ENCODE measurements around the gene KCNK6. TPM values are rescaled to one million over a fixed set of nuclear protein-coding genes. Genes with fewer than 3 reads are reported as not detected.

The KCNK6 gene
- total and polyA plus RNA-seq, 2 of the 8 experiments (the other 6 are each of a cell fraction or from before 2014, with no cell fraction given), result 10.6 to 13.3 TPM

- WGBS, 2 experiments (ENCODE audit: extremely low coverage in 1 of 2, insufficient coverage in 1 of 2, insufficient read length in 1 of 2, insufficient replicate concordance in 2 of 2, low coverage in 1 of 2, low lambda C conversion rate in 2 of 2, missing lambda C conversion rate in 1 of 2), result 8% methylated on average over 28 of the region's 41 CpGs; no CpG with 5 or more reads in 1 of the 2 experiments
- Histone ChIP-seq H2AFZ (ENCODE audit: low read length) (peak overlapping the region; percentile 76; the same call in 1 of the 2 replicates), H3K4me2 (ENCODE audit: insufficient read depth in 1 of 2, low read depth in 2 of 2, low read length in 2 of 2) (peak overlapping the region; percentile 92 to 96), H3K18ac (ENCODE audit: extremely low read depth, low read length) (peak overlapping the region; percentile 75), H4K8ac (ENCODE audit: extremely low read depth, insufficient read depth, low read length) (peak overlapping the region; percentile 71; the same call in 1 of the 2 replicates), H4K91ac (replicated peaks; ENCODE audit: insufficient read length, low read length) (peak overlapping the region; percentile 62), H4K20me1 (replicated peaks in 1 of 2; ENCODE audit: control insufficient read depth in 1 of 2, insufficient read depth in 2 of 2, low read length in 2 of 2) (no peaks in the 10 kb centered on the region), H3K9ac (replicated peaks in 1 of 4; ENCODE audit: extremely low read depth in 1 of 4, low read depth in 3 of 4, low read length in 3 of 4) (peak overlapping the region in 1 of 4 experiments; percentile 1; a peak in 2 of 7 replicates), H3K27me3 (replicated peaks in 1 of 4; ENCODE audit: control insufficient read depth in 3 of 4, extremely low read depth in 1 of 4, insufficient read depth in 3 of 4, low read length in 3 of 4) (no peaks in the 10 kb centered on the region), H3K4me3 (ENCODE audit: extremely low read depth in 1 of 4, insufficient read depth in 2 of 4, low read depth in 3 of 4, low read length in 4 of 4) (peak overlapping the region; percentile 66 to 86 (median 75)), H2AK5ac (ENCODE audit: low read depth, low read length) (no peak overlapping the region), H3K56ac (replicated peaks; ENCODE audit: insufficient read length, low read depth, low read length) (peak overlapping the region; percentile 34), H3K9me3 (ENCODE audit: insufficient read depth in 2 of 2, low read depth in 1 of 2, low read length in 1 of 2) (no peaks in the 10 kb centered on the region), H3K36me3 (ENCODE audit: control insufficient read depth in 2 of 4, insufficient read depth in 4 of 4, low read length in 3 of 4) (no peaks in the 10 kb centered on the region), H2BK5ac (ENCODE audit: low read depth, low read length) (peak overlapping the region; percentile 35; the same call in 1 of the 2 replicates), H2BK12ac (ENCODE audit: low read depth, low read length) (peak overlapping the region; percentile 62; the same call in 1 of the 2 replicates), H4K5ac (ENCODE audit: insufficient read length, low read depth, low read length) (peak overlapping the region; percentile 47), H3K27ac (ENCODE audit: low read depth, low read length) (no peak overlapping the region), H3K23me2 (ENCODE audit: low read depth, low read length) (peaks cover 12% of the 10 kb centered on the region), H3K23ac (ENCODE audit: insufficient read length) (no peak overlapping the region), H3K79me2 (ENCODE audit: control insufficient read depth in 1 of 2, insufficient read depth in 2 of 2, low read length in 2 of 2) (no peaks in the 10 kb centered on the region), H2BK15ac (ENCODE audit: low read length) (peak overlapping the region; percentile 100; the same call in 1 of the 2 replicates), H2BK20ac (ENCODE audit: low read length) (no peak overlapping the region), H3K14ac (ENCODE audit: insufficient read length) (no peak overlapping the region), H3K4me1 (replicated peaks in 1 of 4; ENCODE audit: control insufficient read depth in 3 of 4, insufficient read depth in 4 of 4, low read length in 3 of 4) (peaks cover 0 to 5% (median 4%) of the 10 kb centered on the region in 4 experiments; a peak in 5 of 7 replicates), H3K79me1 (ENCODE audit: low read depth, low read length) (no peaks in the 10 kb centered on the region), H2BK120ac (replicated peaks; ENCODE audit: low read depth, low read length) (no peak overlapping the region), H3K4ac (replicated peaks; ENCODE audit: insufficient read length, low read depth, low read length) (no peak overlapping the region)
- POLR2A ChIA-PET (ENCODE audit: partially characterized antibody), result interaction anchor here (1.2 to 2.0 kb wide), 3 partner anchors 15 to 37 kb away, joined by 3 to 10 read pairs (median 6); partner anchors contain the start of gene PSMD8
- DNase-seq (ENCODE audit: low read depth in 1 of 2, low spot score in 2 of 2) (peak; percentile 90 to 97), FAIRE-seq (peak; percentile 81)
- CTCF ChIA-PET (ENCODE audit: partially characterized antibody), result interaction anchor here (0.8 to 6.7 kb wide), 10 partner anchors 9 to 103 kb away, joined by 3 to 100 read pairs (median 5); partner anchors contain the start of genes C19orf33 and KCNK6
- TF ChIP-seq HDAC2 (IDR thresholded peaks at IDR 0.05; ENCODE audit: borderline replicate concordance in 1 of 2, low read depth in 2 of 2, low read length in 2 of 2) (peak in 1 of 2 experiments; percentile 51; a peak in 2 of 4 replicates), SIN3A (conservative IDR thresholded peaks at IDR 0.05 in 1 of 2, IDR thresholded peaks at IDR 0.05 in 1 of 2; ENCODE audit: low read depth in 1 of 2, low read length in 2 of 2) (peak; percentile 52 to 85; a peak in 2 of 4 replicates), POLR2AphosphoS5 (IDR thresholded peaks at IDR 0.05; ENCODE audit: low read depth, low read length) (no peak), KDM5A (IDR thresholded peaks at IDR 0.05; ENCODE audit: low read length) (no peak), MAX (IDR thresholded peaks at IDR 0.05) (peak; percentile 17; the same call in 1 of the 2 replicates), ATF2 (IDR thresholded peaks at IDR 0.05; ENCODE audit: low read length) (no peak), SP4 (IDR thresholded peaks at IDR 0.05; ENCODE audit: low read length) (peak; percentile 64; the same call in 1 of the 2 replicates), EGR1 (IDR thresholded peaks at IDR 0.05; ENCODE audit: borderline replicate concordance, low read depth, low read length) (no peak), SP2 (IDR thresholded peaks at IDR 0.05; ENCODE audit: low read length) (no peak)
Measured at GRCh38 chr19:38336638-38337359, 17.2 kb downstream of the KCNK6 start.

Data from H1 (cell line).